PFSK-1 (cell line): ENCODE measurements around the gene CCDC43.

ENCODE experiments used
- FOXP2 ChIP-seq: optimal IDR thresholded peaks from 2 replicates; pipeline ENCODE3; 2011; ENCODE audit warnings: borderline replicate concordance, control low read depth, inconsistent platforms; ENCODE audit not compliant: insufficient read depth; ENCODE audit errors: extremely low read length, extremely low read depth
- POLR2AphosphoS5 ChIP-seq: IDR thresholded peaks from 2 replicates; pipeline ENCODE4 v1.6.1; 2012; ENCODE audit warnings: low read depth, mild to moderate bottlenecking, control low read depth, low read length, moderate library complexity
- SIN3A ChIP-seq: IDR thresholded peaks from 2 replicates; pipeline ENCODE4 v1.6.1; 2012; ENCODE audit warnings: mild to moderate bottlenecking, low read length, moderate library complexity, borderline replicate concordance; ENCODE audit not compliant: insufficient read depth
- TAF1 ChIP-seq: IDR thresholded peaks from 2 replicates; pipeline ENCODE4 v1.6.1; 2012; ENCODE audit warnings: low read length, control low read depth, borderline replicate concordance; ENCODE audit not compliant: insufficient read depth
- TF ChIP-seq, protein P1 (sequence below), 2 experiments: IDR thresholded peaks; 2 replicates each; pipeline versions ENCODE4 v1.6.1 to v1.8.0; 2011 to 2012; ENCODE audit warnings: low read depth in 2 of 2, low read length in 2 of 2, control low read depth in 1 of 2, inconsistent platforms in 1 of 2, mild to moderate bottlenecking in 1 of 2, moderate library complexity in 1 of 2; ENCODE audit not compliant: insufficient read depth in 1 of 2

Gene CCDC43

DNA sequence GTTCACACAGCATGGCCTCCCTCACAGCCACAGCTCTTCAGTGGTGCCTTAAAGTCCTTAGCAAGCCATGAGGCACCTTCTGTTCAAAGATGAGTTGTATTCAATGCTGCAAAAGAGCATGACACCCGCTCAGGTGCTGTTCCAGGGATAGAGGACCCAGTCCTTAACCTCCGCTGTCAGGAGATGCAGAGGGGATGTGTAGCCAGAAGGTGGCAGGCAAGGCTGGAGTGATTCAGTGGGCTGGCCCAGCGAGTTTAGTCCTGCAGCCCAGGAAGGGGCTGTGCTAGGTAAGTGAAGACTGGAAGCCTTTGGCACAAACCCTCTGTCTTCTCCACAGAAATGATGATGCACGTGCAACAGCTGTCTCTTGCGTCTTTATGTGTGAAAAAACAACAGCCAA, 44.2 kb upstream of the CCDC43 start:
- no peak for TF ChIP-seq TAF1
- TF ChIP-seq POLR2AphosphoS5, result no peak
- TF ChIP-seq FOXP2, result no peak
- TF ChIP-seq SIN3A, result no peak
- TF ChIP-seq, protein P1, sequence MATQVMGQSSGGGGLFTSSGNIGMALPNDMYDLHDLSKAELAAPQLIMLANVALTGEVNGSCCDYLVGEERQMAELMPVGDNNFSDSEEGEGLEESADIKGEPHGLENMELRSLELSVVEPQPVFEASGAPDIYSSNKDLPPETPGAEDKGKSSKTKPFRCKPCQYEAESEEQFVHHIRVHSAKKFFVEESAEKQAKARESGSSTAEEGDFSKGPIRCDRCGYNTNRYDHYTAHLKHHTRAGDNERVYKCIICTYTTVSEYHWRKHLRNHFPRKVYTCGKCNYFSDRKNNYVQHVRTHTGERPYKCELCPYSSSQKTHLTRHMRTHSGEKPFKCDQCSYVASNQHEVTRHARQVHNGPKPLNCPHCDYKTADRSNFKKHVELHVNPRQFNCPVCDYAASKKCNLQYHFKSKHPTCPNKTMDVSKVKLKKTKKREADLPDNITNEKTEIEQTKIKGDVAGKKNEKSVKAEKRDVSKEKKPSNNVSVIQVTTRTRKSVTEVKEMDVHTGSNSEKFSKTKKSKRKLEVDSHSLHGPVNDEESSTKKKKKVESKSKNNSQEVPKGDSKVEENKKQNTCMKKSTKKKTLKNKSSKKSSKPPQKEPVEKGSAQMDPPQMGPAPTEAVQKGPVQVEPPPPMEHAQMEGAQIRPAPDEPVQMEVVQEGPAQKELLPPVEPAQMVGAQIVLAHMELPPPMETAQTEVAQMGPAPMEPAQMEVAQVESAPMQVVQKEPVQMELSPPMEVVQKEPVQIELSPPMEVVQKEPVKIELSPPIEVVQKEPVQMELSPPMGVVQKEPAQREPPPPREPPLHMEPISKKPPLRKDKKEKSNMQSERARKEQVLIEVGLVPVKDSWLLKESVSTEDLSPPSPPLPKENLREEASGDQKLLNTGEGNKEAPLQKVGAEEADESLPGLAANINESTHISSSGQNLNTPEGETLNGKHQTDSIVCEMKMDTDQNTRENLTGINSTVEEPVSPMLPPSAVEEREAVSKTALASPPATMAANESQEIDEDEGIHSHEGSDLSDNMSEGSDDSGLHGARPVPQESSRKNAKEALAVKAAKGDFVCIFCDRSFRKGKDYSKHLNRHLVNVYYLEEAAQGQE (IDR thresholded peaks at IDR 0.05; ENCODE audit: insufficient read depth in 1 of 2, low read depth in 2 of 2, low read length in 2 of 2), result no peak

GRCh38 chr17:44722254-44722653, 32.7 kb upstream of the CCDC43 start:
- TF ChIP-seq TAF1 (no peak), SIN3A (no peak), POLR2AphosphoS5 (no peak)

DNA sequence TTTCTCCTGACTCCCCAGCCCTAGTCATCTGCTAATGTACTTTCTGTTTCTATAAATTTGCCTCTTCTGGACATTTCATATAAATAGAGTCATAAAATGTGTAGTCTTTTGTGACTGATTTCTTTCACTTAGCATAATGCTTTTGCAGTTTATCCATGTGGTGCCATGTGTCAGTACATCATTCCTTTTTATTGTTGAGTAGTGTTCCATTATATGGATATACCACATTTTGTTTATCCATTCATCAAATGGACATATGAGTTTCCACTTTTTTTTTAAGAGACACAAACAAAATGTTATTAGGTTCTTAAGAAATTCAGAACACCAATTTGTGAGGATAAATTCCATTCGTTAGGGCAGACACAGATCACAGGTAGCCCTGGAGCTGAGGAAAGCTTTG, 29.9 kb upstream of the CCDC43 start:
- TF ChIP-seq FOXP2 (no peak), SIN3A (no peak), POLR2AphosphoS5 (no peak), TAF1 (no peak)
- TF ChIP-seq, protein P1 (IDR thresholded peaks at IDR 0.05; ENCODE audit: insufficient read depth in 1 of 2, low read depth in 2 of 2, low read length in 2 of 2), result no peak

DNA sequence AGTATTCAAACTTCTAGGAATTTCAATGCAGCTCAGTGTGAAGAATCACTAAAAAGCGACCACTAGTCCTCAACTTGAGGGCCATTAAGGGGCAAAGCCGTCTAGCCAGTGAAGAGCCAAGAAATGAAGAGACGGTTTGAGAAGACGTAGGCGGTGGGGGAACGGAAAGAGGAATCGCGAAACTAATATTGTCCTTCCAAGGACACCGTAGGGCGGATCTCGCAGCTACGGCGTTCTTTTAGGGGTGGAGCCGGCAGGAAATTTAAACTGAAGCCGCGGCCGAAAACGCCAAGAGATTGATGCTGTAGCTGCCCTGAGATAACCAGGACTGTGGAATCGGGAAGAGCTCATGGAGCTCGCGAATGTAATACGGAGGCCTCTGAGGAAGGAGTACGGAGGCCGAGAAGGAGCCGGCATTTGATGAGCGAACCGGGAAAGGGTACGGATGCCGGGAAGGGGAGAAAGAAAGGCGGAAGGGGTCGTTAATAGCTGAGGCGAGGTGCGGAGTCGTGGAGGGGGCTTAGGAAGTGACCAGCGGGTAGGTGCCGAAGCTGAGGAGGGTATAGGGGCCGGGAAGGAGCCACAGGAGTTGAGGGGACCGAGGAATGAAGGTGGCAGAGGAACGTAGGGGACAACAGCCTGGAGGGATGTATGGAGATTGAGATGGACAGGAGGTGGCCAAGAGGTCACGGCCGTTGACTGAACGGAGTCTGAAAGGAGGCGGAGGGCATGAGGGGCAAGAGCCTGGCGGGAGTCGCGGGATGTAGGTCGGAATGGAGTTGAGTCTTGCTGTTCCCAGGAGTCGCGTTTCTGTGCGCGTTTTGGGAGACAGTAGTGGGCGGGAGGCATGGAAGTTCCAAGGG, 19.1 kb upstream of the CCDC43 start, which contains the start of gene DBF4B:
Gene DBF4B, plus strand, starts transcription at position 265 of the 863 bp plus-strand sequence. Its CDS starts 156 bp downstream, at position 421.
- TF ChIP-seq, protein P1 (IDR thresholded peaks at IDR 0.05; ENCODE audit: insufficient read depth in 1 of 2, low read depth in 2 of 2, low read length in 2 of 2), result 0 out of 4 replicates have a peak, but pooled peaks have one; percentile 14 to 67
- TF ChIP-seq POLR2AphosphoS5 (peak; percentile 91; the same call in 1 of the 2 replicates), FOXP2 (no peak), SIN3A (peak; percentile 79; the same call in 1 of the 2 replicates), TAF1 (0 out of 2 replicates have a peak, but pooled peaks have one; percentile 59)

- TF ChIP-seq SIN3A (no peak), POLR2AphosphoS5 (no peak), FOXP2 (no peak), TAF1 (no peak)
- TF ChIP-seq, protein P1 (IDR thresholded peaks at IDR 0.05; ENCODE audit: insufficient read depth in 1 of 2, low read depth in 2 of 2, low read length in 2 of 2), result no peak
Measured at GRCh38 chr17:44707755-44708400, 18.3 kb upstream of the CCDC43 start.
